CD4-positive, alpha-beta T cell treated with Interferon alpha-2 for 1 hour (primary cell): ENCODE data around the gene EPG5.
"Not testable (repeated sequence)": the region's sequence is repeated elsewhere in the genome, so short reads cannot be mapped to it uniquely, and the experiment has no call there.

ENCODE experiments used
- DNase-seq, 2 donors: peaks; one replicate each; pipeline ENCODE4 v3.0.0-alpha.2; 2020 to 2022

Gene EPG5

GRCh38 chr18:45835057-45835636 lies 132.0 kb downstream of the EPG5 start:
- DNase-seq: no peak

- DNase-seq: no peak
These were observed 132.8 kb downstream of the EPG5 start for GRCh38 chr18:45834306-45834705.

GRCh38 chr18:45833846-45834245 lies 133.3 kb downstream of the EPG5 start:
- no peak for DNase-seq

GRCh38 chr18:45830917-45831316 lies 136.2 kb downstream of the EPG5 start:
- no peak for DNase-seq

- no peak for DNase-seq
These were observed 137.3 kb downstream of the EPG5 start for GRCh38 chr18:45829855-45830254.

GRCh38 chr18:45828917-45829811 lies 138.0 kb downstream of the EPG5 start:
- DNase-seq: no peak

GRCh38 chr18:45826716-45827115 lies 140.4 kb downstream of the EPG5 start:
- not testable (repeated sequence) for DNase-seq

GRCh38 chr18:45826084-45826483 lies 141.0 kb downstream of the EPG5 start:
- no peak for DNase-seq

- DNase-seq: no peak
These were observed 141.7 kb downstream of the EPG5 start, which contains the start of gene SIGLEC15 for GRCh38 chr18:45825258-45826044. SIGLEC15 (plus strand) TSS chr18:45825675; CDS start chr18:45825729, 54 bp downstream.

GRCh38 chr18:45821711-45822110 lies 145.4 kb downstream of the EPG5 start:
- DNase-seq: no peak

GRCh38 chr18:45821026-45821425 lies 146.1 kb downstream of the EPG5 start:
- DNase-seq: no peak

GRCh38 chr18:45820106-45820745 lies 146.9 kb downstream of the EPG5 start:
- DNase-seq: no peak

GRCh38 chr18:45818765-45819164 lies 148.4 kb downstream of the EPG5 start:
- not testable (repeated sequence) for DNase-seq

GRCh38 chr18:45817543-45817942 lies 149.6 kb downstream of the EPG5 start:
- no peak for DNase-seq

- not testable (repeated sequence) for DNase-seq
These were observed 152.4 kb downstream of the EPG5 start for GRCh38 chr18:45814733-45815132.

GRCh38 chr18:45807144-45807543 lies 160.0 kb downstream of the EPG5 start:
- peak in 1 of 2 donors; percentile 30 for DNase-seq

- no peak for DNase-seq
These were observed 160.9 kb downstream of the EPG5 start for GRCh38 chr18:45806226-45806625.

GRCh38 chr18:45805551-45805950 lies 161.6 kb downstream of the EPG5 start:
- DNase-seq: no peak

GRCh38 chr18:45802814-45803492 lies 164.2 kb downstream of the EPG5 start:
- no peak for DNase-seq

GRCh38 chr18:45801416-45802004 lies 165.6 kb downstream of the EPG5 start:
- DNase-seq: no peak
